HL-60 (cell line): Measurements from ENCODE around the gene RTL10.

Experiments used
- DNase-seq, 2 experiments: peaks; one replicate each; pipeline ENCODE4 v3.0.0-alpha.2; 2010 to 2020; ENCODE audit warnings: low read depth in 1 of 2, low spot score in 1 of 2
- H3K27ac ChIP-seq: fragments of 250-450 bp; sonication (Bioruptor Pico); replicated peaks from 2 replicates; pipeline ENCODE4 v1.5.1; 2020; ENCODE audit warnings: mild to moderate bottlenecking, moderate library complexity
- H3K27me3 ChIP-seq: fragments of 250-450 bp; sonication (Bioruptor Pico); 2 replicates; pipeline ENCODE4 v1.5.1; 2021; ENCODE audit warnings: mild to moderate bottlenecking, moderate library complexity; ENCODE audit not compliant: insufficient read depth, poor library complexity, severe bottlenecking
- H3K4me3 ChIP-seq: replicated peaks from 2 replicates; pipeline ENCODE4 v1.5.1; 2011; ENCODE audit warnings: mild to moderate bottlenecking, control low read depth, low read length; ENCODE audit not compliant: insufficient read depth
- CTCF ChIP-seq: IDR thresholded peaks from one replicate; pipeline ENCODE4 v1.5.1; 2011; ENCODE audit warnings: low read length, control low read depth, inconsistent platforms; ENCODE audit not compliant: insufficient read depth
- GABPA ChIP-seq: IDR thresholded peaks from 2 replicates; pipeline ENCODE4 v1.6.1; 2012; ENCODE audit warnings: low read depth
- POLR2AphosphoS5 ChIP-seq: IDR thresholded peaks from 2 replicates; pipeline ENCODE4 v1.6.1; 2012; ENCODE audit warnings: low read depth
- REST ChIP-seq: IDR thresholded peaks from 2 replicates; pipeline ENCODE4 v1.6.1; 2012; ENCODE audit warnings: low read depth; ENCODE audit not compliant: insufficient replicate concordance
- SPI1 ChIP-seq: IDR thresholded peaks from 2 replicates; pipeline ENCODE4 v1.6.1; 2012; ENCODE audit warnings: low read depth, mild to moderate bottlenecking, borderline replicate concordance

Gene RTL10

GRCh38 chr22:19876941-19877625, 22.4 kb upstream of the RTL10 start:
- Histone ChIP-seq H3K27ac (no peak overlapping the region), H3K27me3 (no peaks in the 10 kb centered on the region), H3K4me3 (no peak overlapping the region)
- TF ChIP-seq SPI1 (no peak), POLR2AphosphoS5 (no peak), REST (no peak), GABPA (no peak), CTCF (no peak)
- DNase-seq = no peak

DNA sequence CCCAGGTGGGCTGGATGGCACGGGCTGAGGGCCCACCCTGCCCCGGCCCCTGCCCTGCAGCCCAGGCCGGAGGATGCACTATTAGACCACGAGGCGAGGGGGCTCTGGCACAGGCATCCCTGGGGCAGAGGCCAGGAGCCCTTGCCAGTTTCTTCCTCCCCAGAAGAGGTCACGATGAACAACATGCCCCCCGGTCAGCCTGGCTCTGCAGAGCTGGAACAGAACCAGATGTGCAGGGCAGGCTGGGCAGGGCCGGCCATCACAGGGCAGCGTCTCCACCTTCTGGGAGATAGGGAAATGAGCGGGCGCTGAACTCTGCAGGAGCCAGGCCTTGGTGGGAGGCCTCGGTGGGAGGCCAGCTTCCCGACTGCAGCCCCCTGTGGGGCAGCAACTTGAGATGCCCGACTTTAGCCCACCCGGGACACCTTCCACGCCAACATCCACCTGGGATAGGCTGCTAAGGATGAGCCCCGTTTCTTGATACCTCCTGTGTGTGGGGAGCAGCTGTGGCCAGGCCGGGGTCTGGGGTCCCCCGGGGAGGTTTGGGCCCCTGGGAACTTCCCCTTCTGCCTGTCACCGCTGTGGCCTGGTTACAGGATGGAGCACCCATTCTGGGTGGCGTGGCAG, 21.8 kb upstream of the RTL10 start:
- TF ChIP-seq CTCF (no peak), REST (no peak), GABPA (no peak), POLR2AphosphoS5 (no peak), SPI1 (no peak)
- DNase-seq = no peak
- Histone ChIP-seq H3K4me3 (no peak overlapping the region), H3K27ac (no peak overlapping the region), H3K27me3 (no peaks in the 10 kb centered on the region)

GRCh38 chr22:19875531-19876313, 21.0 kb upstream of the RTL10 start:
- TF ChIP-seq REST (no peak), GABPA (no peak), CTCF (no peak), SPI1 (no peak), POLR2AphosphoS5 (no peak)
- DNase-seq = no peak
- Histone ChIP-seq H3K27ac (no peak overlapping the region), H3K27me3 (no peaks in the 10 kb centered on the region), H3K4me3 (no peak overlapping the region)
